SK-N-MC (cell line): ENCODE data around the gene SNPH.

ENCODE experiments used
- EZH2 ChIP-seq: fragments of 200-600 bp; sonication (generic); IDR thresholded peaks from one replicate; pipeline ENCODE4 v1.6.1; 2017; ENCODE audit warnings: antibody characterized with exemption
- POLR2AphosphoS5 ChIP-seq: IDR thresholded peaks from 2 replicates; pipeline ENCODE4 v1.6.1; 2012; ENCODE audit warnings: mild to moderate bottlenecking, low read depth, low read length, borderline replicate concordance

DNA sequence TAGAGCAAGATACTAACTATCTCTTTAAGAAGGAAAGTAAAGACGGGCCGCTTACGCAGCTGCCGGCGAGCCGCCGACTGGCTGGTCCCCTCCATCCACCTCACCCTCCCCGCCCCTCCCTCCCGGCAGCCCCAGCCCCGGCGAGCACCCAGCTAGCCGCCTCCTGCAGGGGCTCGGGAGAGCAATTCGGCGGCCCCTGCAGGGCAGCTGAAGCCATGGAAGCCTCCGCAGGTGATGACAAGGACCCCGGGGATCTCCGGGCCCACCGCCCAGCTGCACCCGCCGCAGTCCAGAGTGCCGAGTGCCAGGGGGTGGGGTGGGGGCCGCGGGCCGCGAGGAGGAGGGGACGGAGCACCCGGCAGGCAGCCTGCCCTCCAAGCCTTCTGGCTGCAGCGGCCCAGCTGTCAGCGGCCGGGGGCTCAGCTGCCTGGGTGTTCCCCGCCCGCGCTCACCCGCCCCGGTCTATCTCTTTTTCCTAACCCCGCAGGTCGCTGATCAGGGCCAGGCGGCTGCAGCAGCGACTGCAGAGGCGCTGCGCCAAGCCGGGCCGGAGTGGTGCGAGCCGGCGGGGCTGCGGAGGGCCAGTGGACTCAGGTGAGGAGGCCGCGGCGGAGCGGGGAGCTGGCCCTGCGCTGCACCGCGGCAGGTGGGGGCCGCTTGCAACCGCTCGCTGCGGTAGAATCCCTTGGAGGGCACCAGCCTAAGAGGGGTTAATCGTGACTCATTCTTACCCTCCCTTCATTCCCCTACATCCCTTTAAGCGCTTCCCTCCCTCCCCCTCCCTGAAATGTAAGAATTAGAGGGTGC, at the start of gene SNPH:
- TF ChIP-seq POLR2AphosphoS5 (no peak), EZH2 (no peak)
